ENCODE results near the gene SHROOM3. TPM values are rescaled to one million over a fixed set of nuclear protein-coding genes. Genes with fewer than 3 reads are reported as not detected.
"Not testable (repeated sequence)": the region's sequence is repeated elsewhere in the genome, so short reads cannot be mapped to it uniquely, and the experiment has no call there.

The SHROOM3 gene
- total RNA-seq, 1 donor from 2014 or later: 16.2 TPM

GRCh38 chr4:76607266-76607799 is 172.3 kb downstream of the SHROOM3 start:
- Histone ChIP-seq H3K27ac (replicated peaks) (no peak overlapping the region), H3K36me3 (no peaks in the 10 kb centered on the region), H3K9me3 (replicated peaks) (no peaks in the 10 kb centered on the region), H3K4me3 (no peak overlapping the region), H3K27me3 (ENCODE audit: low read depth) (no peaks in the 10 kb centered on the region), H3K4me1 (peaks cover 54% of the 10 kb centered on the region)
- intact Hi-C loops (cut with micrococcal nuclease): no loop called here
- no peak for DNase-seq
- no peak for TF ChIP-seq CTCF (IDR thresholded peaks at IDR 0.05; ENCODE audit: borderline replicate concordance)

DNA sequence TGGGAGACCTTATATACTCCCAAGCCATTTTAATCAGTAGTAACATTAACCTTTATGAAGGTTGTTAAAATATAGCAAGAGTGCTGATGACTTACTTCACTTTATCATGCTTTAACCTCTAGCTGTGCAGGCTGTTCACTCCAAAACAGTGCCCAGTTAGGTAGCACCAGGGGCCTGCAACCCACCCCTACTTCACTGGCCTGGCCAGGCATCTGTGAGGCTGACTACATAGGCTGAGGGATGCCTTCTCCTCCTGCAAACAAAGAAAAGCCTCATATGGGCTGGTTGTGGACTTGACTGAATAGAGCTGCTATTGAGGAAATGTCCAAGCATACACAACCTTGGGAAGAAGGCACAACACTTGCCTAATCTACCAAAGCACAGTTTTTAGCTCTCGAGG is 172.8 kb downstream of the SHROOM3 start:
- Histone ChIP-seq H3K27me3 (ENCODE audit: low read depth) (no peaks in the 10 kb centered on the region), H3K4me1 (peaks cover 54% of the 10 kb centered on the region), H3K4me3 (no peak overlapping the region), H3K9me3 (replicated peaks) (no peaks in the 10 kb centered on the region), H3K27ac (replicated peaks) (no peak overlapping the region), H3K36me3 (no peaks in the 10 kb centered on the region)
- intact Hi-C loops (cut with micrococcal nuclease): no loop called here
- TF ChIP-seq CTCF (IDR thresholded peaks at IDR 0.05; ENCODE audit: borderline replicate concordance): no peak
- no peak for DNase-seq

DNA sequence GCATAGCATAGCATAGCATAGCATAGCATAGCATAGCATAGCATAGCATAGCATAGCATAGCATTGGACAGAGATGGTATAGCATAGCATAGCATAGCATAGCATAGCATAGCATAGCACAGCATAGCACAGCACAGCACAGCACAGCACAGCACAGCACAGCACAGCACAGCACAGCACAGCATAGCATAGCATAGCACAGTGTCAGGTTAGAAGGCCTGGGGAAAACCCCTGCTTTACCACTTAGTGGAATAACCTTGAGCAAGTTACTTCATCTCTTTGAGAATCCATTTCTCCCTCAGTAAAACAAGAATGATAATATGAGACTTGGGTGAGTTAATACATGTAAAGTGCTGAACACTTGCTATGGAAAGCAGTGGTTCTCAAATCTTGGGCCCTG is 173.5 kb downstream of the SHROOM3 start:
- peaks cover 54% of the 10 kb centered on the region for H3K4me1 ChIP-seq
- H3K4me3 ChIP-seq; H3K27me3 ChIP-seq (ENCODE audit: low read depth); DNase-seq; H3K27ac ChIP-seq (replicated peaks); H3K9me3 ChIP-seq (replicated peaks); intact Hi-C loops (cut with micrococcal nuclease); H3K36me3 ChIP-seq: not testable (repeated sequence)

DNA sequence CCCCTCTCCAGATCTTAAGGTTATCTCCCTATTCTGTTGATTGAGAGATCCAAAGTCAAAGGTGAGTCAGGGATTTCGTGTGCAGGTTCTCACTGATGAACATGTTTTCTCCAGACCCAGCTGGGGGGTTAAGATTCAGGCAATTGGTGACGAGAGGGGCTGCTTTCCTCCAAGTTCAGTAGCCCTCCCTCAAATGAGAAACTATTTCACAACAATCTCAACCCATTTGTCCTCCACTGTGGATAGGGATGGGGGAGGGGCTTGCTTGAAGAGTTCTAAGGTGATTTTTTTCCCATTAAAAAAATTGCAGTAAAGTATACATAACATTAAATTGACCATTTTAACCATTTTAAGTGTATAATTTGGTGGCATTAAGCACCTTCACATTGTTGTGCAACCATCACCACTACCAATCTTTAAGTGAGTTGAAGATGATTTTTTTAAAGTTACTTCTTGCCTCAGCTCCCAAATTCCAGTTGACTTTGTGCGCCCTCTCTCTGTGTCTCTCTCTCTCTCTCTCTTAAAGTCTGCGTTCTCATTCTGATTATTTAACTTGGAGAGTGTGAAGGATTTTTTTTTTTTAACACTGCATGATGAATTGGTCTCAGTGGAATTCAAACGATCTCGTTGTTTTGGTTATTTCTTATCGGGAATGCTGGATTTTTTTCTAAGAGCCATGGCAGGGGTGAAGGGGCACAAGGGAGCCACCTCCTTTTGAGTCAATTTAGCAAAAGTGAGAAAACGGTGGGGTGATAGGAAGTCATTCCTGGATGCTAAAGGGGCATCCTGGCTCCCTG is 175.9 kb downstream of the SHROOM3 start:
- Histone ChIP-seq H3K27me3 (ENCODE audit: low read depth) (no peaks in the 10 kb centered on the region), H3K4me3 (no peak overlapping the region), H3K27ac (replicated peaks) (peak overlapping the region; percentile 24), H3K36me3 (no peaks in the 10 kb centered on the region), H3K9me3 (replicated peaks) (no peaks in the 10 kb centered on the region), H3K4me1 (peaks cover 36% of the 10 kb centered on the region)
- TF ChIP-seq CTCF (IDR thresholded peaks at IDR 0.05; ENCODE audit: borderline replicate concordance): no peak
- intact Hi-C loops (cut with micrococcal nuclease): no loop called here
- no peak for DNase-seq

DNA sequence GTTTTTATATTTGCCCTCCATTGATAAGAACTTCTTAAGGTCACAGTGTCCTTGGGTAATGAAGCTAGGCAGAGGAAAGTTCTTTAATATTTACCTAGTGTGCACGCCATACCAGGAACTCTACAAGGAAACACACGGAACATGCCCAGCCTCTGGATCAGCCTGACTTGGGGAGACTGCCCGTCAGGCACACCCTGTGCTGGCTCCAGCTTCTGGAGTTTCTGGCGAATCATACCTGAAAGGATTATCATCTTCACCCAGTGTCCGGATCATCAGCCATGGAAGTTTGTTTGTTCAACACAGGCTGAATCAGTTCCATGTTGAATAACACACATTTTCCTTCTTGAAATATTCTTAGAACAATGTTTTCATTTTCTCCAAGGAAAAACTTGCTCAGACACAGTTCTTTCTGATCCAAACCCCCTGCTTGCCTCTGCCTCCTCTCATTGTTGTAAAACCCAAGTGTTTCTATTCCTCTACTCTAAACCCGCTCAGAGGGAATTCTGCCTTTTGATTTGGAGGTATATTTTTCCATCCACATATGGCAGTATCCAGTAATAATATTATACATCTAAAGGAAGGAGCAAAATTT is 176.7 kb downstream of the SHROOM3 start:
- Histone ChIP-seq H3K4me3 (no peak overlapping the region), H3K4me1 (peaks cover 32% of the 10 kb centered on the region)
- intact Hi-C loops (cut with micrococcal nuclease): no loop called here

More for the DNA sequence above, 176.7 kb downstream of the SHROOM3 start:
- DNase-seq: no peak
- TF ChIP-seq CTCF (IDR thresholded peaks at IDR 0.05; ENCODE audit: borderline replicate concordance): no peak
- Histone ChIP-seq H3K27me3 (ENCODE audit: low read depth) (no peaks in the 10 kb centered on the region), H3K27ac (replicated peaks) (peak overlapping the region; percentile 24), H3K9me3 (replicated peaks) (no peaks in the 10 kb centered on the region), H3K36me3 (no peaks in the 10 kb centered on the region)
